Measurements from ENCODE around the gene XYLB.

Gene XYLB

DNA sequence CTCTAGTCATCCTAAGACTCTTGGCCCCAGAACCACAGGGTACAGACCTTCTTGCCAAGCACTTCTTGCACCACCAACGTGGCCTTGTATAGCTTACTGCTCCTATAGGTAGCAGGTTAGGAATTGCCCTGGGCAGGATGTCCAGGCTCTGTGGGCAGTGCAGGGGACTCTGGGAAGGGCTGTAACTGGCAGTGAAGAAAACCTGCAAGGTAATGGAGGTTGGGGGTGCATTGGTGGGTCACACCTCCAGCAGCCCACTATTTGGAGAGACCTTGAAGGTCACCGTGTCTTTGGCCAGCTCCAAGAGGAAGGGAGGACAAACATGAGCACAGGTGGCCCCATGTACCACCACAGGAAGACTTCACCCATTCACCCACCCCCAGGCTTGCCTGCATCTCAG lies 21.3 kb upstream of the XYLB start:
- DNase-seq: no peak

DNA sequence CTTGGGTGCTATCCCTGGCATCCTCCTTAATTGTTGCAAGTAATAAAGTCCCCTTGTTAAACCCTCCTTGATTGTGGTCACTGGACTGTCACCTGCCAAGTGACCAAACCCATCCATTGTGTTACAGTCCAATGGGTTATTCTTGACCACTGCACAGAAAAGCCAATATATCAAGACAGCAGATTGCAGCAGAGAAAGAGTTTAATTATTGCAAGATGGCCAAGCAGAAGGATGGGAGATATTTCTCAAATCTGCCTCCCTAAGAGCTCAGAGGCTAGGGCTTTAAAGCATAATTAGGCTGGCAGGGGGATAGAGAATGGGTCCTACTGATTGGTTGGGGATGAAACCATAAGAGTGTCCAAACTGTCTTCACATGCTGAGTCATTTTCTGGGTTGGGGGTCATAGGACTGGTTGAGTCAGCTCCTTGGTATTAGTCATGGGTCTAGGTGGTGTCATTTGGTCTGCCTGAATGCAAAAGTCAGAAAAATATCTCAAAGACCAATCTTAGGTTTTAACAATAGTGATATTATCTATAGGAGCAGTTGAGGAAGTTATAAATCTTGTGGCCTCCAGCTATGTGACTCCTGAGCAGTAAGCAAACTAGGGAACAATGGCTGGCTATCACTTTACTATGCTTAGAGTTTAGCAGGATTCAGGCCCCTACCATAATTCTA lies 19.1 kb upstream of the XYLB start:
- no peak for DNase-seq

DNA sequence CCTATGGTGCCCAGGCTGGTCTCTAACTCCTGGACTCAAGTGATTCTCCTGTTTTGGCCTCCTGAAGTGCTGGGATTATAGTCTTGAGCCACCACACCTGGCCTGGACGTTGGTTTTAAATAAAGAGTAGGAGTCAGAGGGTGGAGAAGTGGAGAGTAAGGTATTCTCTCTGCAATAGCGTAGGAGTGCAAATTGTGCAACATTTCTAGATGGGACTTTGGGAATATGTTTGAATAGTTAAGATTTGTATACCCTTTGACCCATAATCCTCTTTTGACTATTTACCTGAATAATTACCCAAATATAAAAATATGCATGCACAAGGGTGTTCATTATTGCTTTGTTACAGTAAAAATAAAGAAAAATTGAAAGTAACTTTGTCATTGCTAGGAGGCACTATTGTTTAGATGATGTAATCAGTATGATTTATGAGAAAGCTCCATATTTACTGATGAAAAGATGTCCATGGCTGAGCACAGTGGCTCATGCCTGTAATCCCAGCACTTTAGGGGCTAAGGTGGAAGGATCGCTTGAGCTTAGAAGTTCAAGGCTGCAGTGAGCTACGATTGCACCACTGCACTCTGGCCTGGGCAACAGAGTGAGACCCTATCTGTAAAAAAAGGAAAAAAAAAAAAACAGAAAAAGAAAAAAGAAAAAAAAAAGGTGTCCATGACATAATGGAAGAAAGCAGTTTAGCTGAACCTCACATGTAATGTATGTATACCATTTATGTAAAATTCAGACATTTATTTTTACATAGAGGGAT lies 15.1 kb upstream of the XYLB start:
- DNase-seq: no peak

DNA sequence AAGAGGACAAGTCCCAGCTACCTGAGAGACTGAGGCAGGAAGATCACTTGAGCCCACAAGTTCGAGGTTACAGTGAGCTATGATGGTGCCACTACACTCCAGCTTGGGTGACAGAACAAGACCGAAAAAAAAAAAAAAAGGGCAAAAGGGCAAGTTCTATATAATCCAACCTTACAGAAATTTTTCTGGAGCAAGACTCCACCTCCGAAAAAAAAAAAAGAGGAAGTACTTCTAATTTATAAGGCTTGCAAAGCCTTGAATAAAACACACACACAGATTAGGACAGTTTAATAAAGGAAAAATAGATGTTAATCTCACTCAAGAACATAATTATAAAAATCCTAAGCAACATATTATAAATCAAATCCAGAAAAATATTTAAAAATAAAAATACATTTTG lies 14.4 kb upstream of the XYLB start:
- DNase-seq: no peak

DNA sequence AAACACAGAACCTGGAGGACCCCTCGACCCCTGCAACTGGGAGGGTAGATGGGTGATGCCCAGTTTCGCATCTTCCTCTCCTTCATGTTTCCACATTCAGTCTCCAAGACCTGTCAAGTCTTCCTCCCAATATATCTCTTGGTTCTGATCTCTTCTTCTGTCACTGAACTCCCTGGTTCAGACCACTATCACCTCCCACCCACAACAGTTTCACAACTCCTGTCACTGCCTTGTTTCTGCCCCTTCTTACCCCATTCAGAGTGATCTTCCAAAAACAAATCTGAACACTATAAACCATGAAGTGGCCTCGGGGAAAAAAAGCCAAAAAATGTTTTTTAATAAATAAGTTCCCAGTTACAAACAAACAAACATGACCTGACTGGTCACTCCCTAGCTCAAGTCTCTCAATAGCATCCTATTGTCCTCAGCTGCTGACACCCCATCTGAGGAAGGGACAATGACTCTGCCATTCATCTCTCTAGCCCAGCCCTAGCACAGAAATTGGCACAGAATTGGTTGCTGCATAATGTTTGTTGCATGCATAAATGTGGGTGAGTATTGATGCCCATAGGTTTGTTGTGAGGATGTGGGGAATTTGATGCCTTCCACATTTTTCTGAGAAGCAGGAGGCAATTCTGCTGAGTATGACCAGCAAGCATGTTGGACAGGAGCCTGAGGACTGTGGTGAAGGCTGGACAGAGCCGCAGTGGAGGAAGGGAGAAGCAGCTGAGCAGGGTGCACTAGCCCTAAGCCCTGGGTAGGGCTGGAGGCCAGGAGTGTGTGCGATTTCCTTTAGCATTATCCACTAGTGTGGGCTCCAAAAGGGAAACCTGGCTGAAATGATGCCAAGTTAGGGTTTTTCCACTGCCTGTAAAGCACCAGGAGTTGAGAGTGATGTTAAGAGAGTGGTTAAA lies 12.2 kb upstream of the XYLB start:
- no peak for DNase-seq

DNA sequence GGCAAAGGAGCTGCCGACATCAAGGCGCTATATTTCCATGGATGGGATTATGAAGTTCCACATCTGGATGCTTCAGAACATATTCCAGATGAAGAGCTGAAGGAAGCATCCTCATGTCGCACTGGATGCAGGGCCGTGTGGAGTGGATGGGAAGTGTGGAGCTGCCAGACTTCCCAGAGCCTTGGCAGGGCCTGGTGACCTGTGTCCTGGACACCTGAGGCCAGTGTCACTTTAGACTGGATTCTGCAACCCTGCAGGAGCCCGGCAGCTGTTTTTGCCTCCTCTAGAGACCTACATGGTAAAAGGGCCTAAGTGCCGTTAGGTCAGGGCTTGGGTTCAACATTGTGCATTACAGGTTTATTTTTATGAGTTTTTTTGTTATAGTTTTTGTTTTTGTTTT lies 11.3 kb upstream of the XYLB start:
- no peak for DNase-seq

DNA sequence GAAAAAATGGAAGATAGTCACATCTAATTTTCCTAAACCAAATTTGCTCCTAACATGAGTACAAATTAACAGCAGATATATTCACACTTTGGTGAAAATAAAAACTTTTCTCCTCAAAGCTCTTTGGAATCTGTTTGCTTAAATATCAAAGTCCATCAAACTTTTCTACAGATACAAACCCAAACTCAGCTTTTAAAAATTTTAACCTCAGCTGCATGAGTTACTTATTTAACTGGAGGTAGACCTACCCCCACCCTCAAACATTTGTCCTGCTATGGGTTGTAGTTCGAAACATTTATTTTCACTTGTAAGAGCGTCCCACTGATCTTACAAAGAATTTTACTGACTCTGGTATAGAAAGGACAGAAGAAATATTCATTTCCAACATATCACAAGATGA lies 8.9 kb upstream of the XYLB start:
- no peak for DNase-seq

DNA sequence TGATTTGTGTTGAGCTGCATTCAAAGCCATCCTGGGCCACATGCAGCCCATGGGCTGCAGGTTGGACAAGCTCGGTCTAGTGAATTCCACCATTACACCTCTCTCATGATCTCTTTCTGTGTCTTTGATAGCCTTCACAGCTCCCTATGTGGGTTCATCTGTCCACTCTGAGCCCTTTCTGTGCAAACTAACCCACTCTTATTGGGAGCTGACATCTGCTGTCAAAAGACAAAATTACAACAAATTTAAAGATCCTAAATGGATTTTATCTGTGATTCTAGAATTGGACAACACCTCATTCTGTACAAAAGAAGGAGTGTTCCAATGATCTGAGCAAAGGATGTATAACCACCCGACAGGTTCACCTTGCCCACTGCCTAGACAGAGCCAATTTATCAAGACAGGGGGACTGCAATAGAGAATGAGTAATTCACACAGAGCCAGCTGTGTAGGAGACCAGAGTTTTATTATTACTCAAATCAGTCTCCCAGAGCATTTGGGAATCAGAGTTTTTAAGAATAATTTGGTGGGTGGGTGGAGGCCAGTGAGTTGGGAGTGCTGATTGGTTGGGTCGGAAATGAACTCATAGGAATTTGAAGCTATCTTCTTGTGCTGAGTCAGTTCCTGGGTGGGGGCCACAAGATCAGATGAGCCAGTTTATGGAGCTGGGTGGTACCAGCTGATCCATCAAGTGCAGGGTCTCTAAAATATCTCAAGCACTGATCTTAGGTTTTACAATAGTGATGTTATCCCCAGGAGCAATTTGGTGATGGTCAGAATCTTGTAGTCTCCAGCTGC lies 2.6 kb upstream of the XYLB start:
- DNase-seq: no peak

DNA sequence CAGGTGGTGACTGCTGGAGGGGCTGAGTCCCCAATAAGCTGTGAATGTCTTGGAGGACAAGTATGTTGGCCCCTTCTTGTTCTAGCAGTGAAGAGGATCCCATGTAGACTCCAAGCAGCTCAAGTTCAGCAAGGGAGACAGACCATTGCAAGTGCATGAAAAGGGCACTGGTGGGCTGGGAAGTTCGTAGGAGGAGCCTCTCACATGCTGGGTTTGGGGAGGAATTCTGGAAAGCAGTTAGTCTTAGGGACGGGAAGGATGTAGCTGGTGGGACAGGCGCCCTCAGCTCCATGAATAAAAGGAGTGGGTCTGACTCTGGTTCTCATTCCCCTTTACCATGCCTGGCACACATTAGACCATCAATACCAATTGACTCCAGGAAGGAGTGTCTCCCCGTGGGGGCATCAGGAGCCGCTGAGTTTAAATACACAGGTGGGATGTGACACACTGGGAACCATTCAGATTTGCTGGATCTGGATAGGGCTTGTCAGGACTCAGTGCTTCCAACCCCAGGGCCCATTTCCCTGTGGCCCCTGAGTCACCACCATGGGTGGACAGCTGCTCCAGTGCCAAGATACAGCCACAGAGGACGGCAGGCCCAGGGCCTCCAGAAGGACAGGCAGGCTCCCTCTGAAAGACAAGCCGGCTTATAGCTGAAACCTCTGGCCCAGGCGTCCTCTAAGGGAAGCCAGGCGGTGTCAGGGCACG lies 552 bp upstream of the XYLB start:
- no peak for DNase-seq

DNA sequence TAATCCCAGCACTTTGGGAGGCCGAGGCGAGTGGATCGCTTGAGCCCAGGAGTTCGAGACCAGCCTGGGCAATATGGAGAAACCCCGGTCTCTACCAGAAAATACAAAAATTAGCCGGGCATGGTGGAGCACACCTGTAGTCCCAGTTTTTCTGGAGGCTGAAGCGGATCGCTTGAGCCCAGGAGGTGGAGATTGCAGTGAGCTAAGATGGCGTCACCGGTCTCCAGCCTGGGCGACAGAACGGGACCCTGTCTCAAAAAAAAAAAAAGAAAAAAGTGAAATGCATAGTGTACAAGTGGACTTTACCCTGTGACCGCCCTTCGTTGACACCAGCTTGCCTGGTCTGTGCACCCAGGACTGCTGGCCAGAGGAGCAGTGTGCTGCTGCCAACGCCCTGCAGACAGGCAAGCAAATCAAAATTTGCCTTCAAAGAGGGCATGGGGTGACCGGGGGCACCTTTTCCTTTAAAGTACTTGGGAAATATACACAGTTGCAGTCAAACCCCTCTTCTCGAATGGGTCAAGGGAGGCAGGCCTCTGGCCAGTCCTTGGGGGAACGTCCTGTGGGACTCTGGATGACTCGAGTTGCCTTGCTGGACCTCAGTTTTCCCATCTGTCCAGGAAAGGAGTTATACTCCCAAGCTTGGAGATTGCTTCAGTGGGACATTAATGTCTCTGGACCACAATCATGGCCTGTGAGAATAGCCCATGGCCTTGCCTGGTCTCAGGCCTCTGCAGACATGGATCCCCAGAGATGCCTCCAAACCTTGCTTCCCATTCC lies 1.0 kb downstream of the XYLB start:
- DNase-seq: no peak

DNA sequence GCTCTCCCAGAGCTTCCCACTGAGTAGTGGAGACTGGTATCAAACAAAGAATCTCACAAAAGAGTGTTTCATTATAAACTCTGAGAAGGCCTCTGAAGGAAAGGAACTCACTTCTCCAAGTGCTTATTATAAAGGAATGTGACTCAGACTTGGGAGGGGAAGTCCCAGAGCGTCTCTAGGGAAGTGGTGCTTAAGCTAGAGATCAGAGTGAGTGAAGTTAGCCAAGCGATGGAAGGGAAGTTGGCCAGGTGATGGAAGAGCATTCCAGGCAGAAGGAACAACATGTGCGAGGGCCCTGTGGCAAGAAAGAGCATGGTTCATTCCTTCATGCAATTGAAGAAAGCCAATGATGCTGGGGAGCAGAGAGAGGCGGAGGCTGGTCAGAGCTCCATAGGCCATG lies 2.3 kb downstream of the XYLB start:
- no peak for DNase-seq

DNA sequence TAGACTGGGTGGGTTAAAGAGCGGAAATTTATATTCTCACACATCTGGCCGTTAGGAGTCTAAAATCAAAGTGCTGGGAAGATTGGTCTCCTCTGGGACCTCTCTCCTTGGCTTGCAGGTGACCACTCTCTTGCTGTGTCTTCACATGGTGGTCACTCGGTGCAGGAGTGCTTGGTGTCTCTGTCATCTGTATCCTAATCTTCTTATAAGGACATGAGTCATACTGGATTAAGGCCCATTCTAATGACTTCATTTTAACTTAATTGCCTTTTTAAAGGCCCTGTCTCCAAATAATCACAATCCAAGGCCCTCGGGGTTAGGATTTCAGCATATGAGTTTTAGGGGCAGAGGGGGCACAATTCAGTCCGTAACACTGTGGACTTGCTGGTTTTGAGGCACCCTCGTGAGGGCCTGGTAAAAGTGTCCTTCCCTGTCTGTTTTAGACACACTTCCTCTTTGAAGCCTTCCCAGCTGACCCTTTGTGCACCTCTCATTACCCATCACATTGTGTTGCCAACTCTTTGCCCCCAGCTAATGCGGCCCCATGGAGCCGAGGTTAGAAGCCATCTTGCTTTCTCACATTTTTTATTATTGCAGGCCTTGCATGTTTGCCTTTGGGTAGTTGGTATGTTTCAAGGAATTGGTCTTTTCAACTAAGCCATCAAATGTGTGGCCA lies 3.2 kb downstream of the XYLB start:
- DNase-seq: no peak

DNA sequence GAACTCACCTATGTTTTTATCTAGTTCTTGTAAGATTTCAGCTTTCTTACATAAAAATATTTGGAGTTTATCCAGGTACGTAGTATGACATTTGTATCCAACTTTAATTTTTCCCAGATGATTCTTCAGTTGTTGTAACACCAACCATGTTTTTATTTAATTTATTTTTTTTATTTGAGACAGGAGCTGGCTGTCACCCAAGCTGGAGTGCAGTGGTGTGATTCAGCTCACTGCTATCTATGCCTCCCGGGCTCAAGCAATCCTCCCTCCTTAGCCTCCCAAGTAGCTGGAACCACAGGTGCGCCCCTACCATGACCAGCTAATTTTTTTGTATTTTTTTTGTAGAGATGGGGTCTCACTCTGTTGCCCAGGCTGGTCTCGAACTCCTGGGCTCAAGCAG lies 6.6 kb downstream of the XYLB start:
- no peak for DNase-seq

DNA sequence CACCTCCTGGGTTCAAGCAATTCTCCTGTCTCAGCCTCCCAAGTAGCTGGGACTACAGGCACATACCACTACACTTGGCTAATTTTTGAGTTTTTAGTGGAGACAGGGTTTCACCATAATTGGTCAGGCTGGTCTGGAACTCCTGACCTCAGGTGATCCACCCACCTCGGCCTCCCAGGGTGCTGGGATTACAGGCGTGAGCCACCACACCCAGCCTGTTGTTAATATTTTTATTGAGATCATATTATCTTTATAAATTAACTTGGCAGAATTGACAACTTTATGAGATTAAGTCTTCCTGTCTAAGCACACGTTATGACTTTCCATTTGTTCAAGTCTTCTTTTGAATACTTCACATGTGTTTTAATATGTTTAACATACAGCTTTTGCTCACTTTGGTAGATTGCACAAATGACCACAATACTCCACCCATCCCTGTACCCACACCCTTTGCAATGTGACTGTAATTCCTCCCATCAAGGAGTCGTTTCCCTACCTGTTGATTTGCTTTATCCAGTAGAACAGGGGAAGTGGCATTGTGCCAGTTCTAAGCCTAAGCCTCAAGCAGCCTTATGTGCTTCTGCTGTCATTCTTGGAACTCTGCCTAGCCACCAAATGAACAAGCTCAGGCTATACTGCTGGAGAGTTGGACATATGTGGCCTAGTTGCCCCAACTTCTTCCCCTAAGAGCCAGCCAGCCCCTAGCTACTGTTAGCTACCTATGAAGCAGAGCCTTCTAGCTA lies 8.2 kb downstream of the XYLB start:
- DNase-seq: no peak

DNA sequence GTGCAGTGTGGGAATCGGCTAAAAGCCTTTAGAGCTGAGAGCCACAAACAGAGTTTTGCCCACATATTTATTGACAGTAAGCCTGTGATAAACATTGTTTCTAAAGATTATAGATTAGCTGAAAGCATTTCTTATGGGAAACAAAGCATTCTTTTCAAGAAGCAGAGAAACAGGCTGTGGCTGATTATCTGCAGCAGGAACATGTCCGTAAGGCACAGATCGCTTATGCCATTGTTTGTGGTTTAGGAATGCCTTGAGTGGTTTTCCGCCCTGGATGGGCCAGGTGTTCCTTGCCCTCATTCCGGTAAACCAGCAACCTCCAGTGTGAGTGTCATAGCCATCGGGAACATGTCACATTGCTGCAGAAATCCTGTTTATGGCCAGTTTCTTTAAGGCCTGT lies 12.5 kb downstream of the XYLB start:
- DNase-seq: no peak

DNA sequence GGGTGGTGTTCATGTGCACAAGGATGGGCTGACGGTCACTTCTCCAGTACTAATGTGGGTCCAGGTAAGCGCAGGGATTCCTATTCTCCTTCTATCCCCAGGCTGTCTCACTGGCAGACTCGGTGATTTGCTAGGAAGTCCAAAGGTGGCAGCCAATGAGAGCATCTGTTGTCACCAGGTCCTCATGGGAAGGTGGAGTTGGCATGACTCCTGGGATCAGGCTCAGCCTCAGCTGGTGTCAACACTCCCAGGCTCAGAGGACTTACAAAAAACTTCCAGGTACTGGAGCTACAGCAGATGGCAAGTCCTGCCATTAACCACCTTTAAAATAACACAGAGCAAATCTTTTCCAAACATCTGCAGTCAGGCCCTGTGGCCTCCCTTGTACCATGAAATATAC lies 13.8 kb downstream of the XYLB start:
- no peak for DNase-seq

DNA sequence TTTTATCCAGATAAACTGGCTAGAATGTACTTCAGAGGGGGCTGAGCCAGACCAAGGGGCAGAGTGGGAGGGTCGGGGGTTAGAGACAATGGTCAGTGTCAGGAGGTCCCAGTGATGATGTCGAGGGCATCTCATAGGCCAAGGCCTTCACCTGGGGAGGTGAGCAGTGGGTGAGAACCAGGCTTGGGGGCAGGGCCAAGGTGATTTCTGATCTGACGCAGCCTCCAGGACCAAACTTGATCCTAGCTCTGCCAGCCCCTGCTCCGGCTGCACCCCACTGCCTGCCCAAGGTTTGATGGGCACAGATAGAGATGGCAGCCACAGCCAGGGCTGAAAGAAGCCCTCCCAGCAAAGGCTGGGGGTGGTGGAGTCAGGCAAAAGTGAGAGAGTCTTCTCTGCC lies 14.9 kb downstream of the XYLB start:
- no peak for DNase-seq

DNA sequence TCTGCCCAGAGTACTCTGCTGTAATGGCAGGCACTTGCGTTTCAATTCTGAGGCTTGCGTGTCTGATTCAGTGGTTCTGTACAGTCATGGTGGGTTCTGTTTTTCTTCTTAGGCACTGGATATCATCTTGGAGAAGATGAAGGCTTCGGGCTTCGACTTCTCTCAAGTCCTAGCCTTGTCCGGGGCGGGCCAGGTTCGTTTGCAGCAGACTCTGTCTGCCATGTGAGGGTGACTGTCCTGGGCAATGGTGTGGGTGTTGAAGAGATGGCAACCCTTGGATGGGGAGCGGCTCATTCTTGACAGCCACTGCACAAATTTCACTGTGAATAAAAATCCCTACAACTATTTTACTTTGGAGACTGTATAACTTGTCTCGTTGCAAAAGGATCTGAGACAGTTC lies 16.2 kb downstream of the XYLB start:
- no peak for DNase-seq

DNA sequence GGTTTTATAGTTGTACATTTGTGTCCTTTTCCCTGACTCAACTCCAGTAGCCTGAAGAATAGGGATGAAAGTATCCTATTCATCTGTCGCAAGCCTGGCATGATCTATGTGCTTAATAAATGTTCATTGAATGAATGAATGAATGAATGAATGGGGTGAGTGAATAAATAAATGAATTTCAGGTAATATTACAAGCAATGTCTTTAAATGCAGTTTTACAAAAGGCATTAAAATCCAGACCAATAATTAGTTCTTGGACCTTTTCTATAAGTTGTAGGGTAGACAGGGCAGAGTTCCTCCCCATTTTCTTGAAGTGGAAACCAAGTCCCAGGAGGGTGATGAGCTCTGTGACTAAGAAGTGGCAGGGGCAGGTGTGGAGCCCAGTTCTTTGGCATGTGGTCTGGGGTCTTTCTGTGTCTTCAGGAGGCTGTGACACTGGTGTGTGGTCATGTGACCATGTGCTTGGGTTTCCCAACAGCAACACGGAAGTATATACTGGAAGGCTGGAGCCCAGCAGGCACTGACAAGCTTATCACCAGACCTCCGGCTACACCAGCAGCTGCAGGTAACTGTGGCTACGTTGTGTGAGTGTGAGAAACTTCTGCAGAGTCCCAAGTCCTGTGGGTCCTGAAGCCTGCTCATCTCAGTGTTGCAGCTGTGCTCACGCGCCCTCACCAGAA lies 18.3 kb downstream of the XYLB start:
- DNase-seq: no peak
